GM21367 (cell line): ENCODE results near the gene MCEMP1.

Experiments
- ATAC-seq: cut with Tn5 transposase; IDR thresholded peaks from one replicate; pipeline ENCODE4 v1.9.1; 2021; ENCODE audit not compliant: unreplicated experiment

MCEMP1 gene

DNA sequence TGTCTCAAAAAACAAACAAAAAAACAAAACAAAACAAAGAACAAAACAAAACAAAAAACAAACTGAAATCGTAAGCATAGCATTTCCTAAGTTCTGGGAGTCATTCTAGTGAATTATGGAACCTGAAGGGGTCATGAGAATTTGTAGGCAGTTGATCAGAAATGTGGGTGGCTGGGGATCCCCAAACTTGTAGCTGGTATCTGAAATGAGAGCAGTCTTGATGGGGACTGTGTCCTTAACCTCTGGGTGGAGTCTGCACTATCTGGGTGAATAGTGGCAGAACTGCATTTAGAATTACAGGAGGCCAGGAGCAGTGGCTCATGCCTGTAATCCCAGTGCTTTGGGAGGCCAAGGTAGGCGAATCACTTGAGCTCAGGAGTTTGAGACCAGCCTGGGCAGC is 48.9 kb downstream of the MCEMP1 start:
- no peak for ATAC-seq

DNA sequence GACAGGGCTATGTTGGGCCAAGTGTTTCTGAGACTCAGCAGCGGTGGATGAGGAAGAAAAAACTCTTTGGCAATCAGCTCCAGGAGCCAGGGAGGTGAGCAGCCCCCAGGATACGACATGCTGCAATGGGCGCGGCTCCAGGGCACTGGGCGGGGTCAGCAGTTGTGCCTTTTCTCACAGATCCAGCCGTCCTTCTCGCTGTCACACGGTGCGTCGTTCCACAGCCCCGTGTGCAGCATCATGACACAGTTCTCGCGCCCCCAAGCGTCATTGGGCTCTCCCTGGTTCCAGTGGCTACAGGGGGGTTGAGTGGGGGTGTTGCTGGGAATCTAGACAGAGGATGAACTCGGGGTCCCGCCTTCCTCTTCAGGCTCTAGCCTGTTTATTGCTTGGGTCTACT is 52.3 kb downstream of the MCEMP1 start:
- ATAC-seq, result no peak
